NCI-H2227 treated with DMSO at 0.1 percent for 48 hours (cell line): ENCODE data around the gene SNAPC4.
"Not testable (repeated sequence)": the region's sequence is repeated elsewhere in the genome, so short reads cannot be mapped to it uniquely, and the experiment has no call there.

Experiments used
- DNase-seq: peaks from one replicate; lab custom pipeline; 2025; lab: John Stamatoyannopoulos, UW

Gene SNAPC4

GRCh38 chr9:136358016-136358415 lies 42.0 kb downstream of the SNAPC4 start:
- no peak for DNase-seq

- no peak for DNase-seq
Observed at GRCh38 chr9:136357202-136357725, 42.7 kb downstream of the SNAPC4 start.

DNA sequence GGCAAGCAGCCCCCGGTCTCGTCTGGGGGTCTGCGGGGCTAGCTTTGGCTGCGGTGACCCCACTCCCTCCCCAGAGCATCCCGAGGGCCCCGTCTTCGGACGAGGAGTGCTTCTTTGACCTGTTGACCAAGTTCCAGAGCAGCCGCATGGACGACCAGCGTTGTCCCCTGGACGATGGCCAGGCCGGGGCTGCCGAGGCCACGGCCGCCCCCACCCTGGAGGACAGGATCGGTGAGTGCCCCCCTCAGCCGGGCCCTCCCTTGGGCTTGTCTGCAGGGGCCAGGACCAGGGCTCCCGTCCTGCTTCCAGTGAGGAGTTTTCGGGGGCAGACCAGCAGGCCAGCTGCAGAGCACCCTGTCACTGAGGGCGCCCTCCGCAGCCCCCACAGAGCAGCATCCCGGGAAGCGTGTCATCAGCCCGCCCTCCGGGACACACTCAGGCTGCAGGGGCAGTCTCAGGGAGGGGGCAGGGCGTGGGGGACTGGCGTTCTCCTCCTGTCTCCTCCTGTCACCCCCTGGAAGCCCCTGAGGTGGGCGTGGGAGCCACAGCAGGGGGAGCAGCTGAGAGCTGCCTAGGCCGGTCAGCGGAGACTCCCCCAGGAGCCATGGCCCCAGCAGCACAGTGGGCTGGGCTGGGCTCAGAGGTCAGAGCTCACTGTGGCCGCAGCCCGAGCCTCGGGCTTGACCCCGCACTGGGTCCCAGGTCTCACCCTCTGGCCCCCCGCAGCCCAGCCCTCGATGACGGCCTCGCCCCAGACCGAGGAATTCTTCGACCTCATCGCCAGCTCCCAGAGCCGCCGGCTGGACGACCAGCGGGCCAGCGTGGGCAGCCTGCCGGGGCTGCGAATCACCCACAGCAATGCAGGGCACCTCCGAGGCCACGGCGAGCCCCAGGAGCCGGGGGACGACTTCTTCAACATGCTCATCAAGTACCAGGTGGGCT lies 44.1 kb downstream of the SNAPC4 start:
- DNase-seq: no peak

DNA sequence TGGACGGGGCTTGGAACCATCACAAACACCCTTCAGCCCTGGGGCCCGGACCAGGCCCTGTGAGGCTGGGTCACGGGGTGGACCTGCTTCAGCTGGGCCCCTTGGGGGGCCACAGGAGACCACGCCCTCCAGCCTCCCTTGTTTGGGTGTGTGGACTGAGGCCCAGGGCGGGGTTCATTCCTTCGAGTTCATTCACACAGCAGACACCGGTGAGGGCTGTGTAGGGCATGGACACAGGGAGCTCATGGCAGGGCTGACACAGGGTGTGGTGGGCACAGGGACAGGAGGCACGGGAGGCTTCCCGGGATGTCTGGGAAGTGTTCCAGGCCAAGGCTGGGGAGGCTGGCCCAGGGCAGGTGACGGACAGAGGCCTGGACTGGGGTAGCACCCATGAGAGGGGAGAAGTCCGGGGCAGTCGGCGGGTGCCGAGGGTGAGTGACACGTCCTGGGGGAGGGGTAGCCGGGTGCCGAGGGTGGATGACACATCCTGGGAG lies 45.3 kb downstream of the SNAPC4 start:
- DNase-seq: no peak

DNA sequence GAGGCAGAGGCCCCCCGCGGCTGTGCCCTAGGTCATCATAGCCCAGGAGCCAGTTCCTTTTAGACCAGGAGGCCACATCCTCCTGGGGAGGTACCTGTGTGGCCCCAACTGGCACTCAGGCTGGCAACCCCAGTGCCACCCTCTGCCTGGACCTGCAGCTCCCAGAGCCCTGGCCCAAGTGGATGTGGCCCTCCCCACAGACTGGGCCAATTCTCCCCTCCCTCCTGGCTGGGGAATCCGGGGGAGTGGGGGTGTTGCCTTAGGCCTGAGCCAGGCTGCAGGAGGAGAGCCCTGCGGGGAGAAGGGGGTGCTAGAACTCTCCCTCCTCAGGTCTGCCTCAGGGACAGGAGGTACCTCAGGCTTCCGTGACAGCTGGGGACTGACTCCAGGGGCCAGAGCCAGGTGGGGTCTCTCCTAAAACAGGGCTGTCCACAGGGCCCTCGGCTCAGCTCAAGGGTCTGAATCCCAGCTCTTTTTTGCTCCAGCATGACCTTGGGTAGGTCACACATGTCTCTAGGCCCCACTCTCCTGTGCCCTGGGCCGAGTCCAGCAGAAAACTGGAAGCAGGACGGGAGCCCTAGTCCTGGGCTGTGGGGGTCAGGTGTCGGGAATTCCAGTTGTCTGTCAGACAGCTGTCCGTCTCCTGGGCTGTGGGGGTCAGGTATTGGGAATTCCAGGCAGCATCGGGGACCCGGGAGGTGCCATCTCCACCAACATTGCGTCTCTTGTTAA lies 46.0 kb downstream of the SNAPC4 start:
- no peak for DNase-seq

DNA sequence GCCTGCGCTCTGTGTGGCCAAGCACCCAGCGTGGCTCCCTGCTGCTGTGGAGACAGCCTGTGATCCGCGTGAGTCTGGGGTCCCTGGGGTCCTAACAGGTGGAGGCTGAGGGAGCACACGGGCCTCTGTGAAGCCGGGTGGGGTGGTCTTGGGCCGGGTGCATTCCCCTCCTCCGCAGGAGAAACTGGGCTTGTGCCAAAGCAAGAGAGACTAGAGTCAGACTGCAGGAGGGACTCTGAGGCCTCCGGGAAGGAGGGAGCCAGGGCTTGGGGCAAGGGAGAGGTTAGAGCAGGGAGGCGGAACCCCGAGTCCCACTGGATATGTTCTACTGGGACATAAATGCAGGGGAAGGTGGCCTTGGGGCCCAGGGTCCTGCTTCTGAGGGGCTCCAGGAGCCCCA lies 46.9 kb downstream of the SNAPC4 start:
- no peak for DNase-seq

- DNase-seq: peak; percentile 12
Observed at GRCh38 chr9:136352682-136353081, 47.3 kb downstream of the SNAPC4 start.

- not testable (repeated sequence) for DNase-seq
Observed at GRCh38 chr9:136351868-136352267, 48.1 kb downstream of the SNAPC4 start.

- DNase-seq: no peak
Observed at GRCh38 chr9:136351252-136351800, 48.6 kb downstream of the SNAPC4 start.
